Measurements from ENCODE around the gene ZBTB20.
"Not testable (repeated sequence)": the region's sequence is repeated elsewhere in the genome, so short reads cannot be mapped to it uniquely, and the experiment has no call there.

Gene ZBTB20

DNA sequence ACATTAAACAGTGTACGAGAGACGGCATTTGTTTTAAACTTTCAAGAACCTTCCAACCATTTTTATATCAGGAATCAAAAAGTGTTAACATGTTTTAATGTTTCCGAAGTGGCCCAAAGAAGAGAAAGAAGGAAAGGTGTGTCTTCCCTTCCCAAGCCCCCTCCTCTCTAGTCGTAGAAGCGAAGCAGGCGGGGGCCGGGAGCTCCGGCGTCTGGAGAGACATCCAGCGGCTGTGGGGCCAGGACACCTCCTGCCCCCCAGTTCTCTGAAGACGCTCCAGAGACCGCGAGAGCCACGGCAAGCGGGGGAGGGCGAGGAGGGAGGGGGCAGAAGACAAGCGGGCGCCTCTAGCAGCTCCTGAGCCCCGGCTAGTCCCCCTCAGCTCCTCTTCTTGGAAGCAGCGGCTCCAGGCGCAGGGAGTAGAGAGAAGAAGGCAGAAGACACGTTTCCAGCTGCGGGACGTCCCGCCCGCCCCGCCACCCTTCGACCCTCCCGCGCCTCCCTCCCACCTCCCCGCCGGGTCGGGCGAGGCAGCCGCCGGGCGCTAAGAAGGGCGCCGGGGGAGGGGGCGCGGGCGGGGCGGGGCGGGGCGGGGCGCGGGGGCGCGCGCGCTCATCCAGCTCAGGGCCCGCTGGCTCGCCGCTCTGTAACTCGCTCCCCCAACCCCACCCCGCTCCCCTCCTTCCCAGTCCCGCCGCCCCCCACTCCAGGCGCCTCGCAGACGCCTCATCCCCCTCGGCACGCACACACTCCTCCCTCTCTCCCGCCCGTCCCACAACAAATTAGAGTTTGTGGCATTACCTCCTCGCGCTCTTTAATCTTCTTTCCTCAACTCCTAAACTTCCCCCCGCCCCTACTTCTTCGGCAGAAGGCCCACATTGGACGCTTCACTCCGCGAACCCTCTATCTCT is at the start of gene ZBTB20:
Gene ZBTB20 (minus strand): TSS at position 871 of the 911 bp plus-strand sequence.
- peak; percentile 19 for DNase-seq

- DNase-seq, result no peak
Measured at GRCh38 chr3:115194476-115194875, 47.4 kb upstream of the ZBTB20 start.

- no peak for DNase-seq
Measured at GRCh38 chr3:115190747-115191146, 43.7 kb upstream of the ZBTB20 start.

DNA sequence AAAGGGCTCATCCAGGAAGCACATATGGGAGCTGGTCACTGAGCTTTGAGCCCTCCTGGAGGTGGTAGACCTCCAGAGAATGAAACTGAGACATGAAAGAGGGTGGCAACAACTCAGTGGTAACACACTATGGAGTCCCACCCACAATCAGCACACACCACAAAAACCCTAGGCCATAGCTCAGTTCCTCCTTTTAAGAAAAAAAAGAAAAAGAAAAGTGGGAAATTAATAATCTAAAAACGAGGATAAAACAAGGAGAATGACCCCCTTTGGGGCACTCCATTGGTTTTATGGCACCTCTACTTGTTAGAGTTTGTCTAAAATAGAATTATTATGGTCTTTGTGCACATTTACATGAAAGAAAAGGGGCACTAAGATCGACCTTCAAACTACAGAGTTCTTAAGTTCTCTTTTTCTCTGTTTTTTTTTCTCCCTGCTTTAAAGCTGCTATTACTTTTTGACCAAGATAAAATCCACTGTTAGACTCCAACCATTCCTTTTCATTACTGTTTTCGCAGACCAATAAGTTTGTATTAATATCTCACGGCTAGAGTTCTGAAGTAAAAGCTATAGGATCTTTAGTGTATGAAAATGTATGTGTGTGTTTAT is 40.2 kb upstream of the ZBTB20 start:
- DNase-seq, result peak; percentile 57

DNA sequence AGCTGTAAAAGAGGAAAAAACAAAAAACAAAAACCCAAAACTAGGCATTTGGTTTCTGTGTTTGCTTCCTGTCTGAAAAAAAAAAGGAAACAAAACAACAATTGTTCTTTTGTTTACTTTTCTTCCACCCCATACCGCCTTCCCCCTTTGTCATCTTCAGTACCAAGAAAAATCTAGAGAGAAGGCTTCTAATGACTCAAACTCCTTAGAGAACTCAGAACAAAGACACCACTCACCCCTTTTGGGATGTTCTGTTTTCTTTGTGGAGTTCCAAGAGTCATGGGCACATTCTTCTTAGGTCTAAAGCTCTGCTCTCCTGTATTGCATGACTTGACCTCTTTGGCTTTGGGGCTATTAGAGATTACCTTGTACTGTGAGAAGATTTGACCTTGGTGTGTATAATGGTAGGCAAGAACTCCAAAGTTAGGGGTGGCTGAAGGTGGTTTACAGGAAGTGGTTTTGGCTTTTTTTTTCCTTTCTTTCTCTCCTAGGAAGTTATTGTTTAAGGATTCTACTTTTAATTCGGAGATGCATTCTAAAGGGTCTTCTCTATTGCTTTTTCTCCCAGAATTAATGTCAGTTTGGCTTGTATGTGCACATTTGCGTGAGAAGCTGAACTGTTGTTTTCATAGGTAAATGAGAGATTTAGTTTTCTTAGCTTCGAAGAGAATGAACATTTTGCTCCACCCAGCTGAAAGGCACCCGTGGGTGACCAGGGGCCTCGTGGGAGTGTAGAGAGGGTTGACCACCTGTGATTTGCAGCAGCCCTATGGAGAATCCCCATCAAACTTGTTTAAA is 39.5 kb upstream of the ZBTB20 start:
- DNase-seq, result no peak

GRCh38 chr3:115184859-115185572 is 37.9 kb upstream of the ZBTB20 start:
- DNase-seq, result not testable (repeated sequence)

GRCh38 chr3:115178930-115179329 is 31.8 kb upstream of the ZBTB20 start:
- DNase-seq, result not testable (repeated sequence)

DNA sequence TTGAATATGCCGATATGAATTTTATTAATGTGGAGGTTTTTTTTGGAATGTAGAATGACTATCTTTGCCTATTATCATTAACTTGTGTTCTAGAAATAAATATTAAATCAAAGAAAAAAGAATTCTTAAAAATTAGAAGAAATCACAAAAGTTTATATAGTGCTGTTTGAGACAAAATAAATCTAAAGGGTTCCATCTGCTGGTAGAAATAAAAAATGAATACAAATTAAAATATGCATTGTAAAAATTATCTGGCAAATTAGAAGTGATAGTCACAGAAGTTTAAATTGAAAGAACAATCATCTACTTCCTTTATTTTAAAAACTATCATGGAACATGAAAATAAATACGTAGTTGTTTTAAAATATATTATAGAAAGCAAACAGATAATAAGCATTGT is 22.7 kb upstream of the ZBTB20 start:
- no peak for DNase-seq

DNA sequence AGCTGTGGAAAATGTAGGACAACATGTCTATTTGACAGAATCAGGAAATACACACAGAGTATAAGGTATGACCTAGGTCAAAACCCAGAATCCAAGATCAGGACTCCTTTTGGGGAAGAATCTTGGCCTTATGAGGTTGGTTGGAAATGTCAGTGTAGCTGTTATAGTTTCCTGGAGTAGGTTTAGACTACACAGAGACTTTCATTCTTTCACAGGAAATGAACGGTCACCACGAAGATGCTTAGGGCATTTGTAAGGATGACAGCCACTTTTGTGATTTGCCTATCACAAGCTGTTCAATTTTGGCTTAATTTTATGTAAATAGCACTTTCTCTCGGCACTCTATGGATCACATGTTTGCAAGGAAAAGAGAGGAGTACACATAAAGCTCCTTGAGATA is 18.6 kb upstream of the ZBTB20 start:
- no peak for DNase-seq

DNA sequence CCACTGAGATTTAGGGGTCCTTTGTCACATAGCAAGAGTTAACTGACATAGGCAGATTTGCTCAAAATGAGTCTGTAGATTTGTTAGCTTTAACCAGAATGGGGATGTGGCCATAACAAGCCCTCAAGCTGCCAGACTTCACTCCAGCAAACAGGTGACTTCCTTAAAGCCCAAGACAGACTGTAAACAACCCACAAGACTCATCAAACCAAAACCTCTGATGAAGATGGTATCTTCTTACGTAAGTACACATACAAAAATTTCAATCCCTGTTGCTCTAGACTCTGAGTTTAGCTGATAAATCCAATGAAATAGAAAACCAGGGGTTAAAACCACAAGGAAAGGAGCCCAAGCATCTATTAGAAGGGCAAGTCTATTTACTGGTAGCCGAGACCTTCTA is 18.2 kb upstream of the ZBTB20 start:
- DNase-seq, result no peak

GRCh38 chr3:115164374-115165221 is 17.5 kb upstream of the ZBTB20 start:
- no peak for DNase-seq

DNA sequence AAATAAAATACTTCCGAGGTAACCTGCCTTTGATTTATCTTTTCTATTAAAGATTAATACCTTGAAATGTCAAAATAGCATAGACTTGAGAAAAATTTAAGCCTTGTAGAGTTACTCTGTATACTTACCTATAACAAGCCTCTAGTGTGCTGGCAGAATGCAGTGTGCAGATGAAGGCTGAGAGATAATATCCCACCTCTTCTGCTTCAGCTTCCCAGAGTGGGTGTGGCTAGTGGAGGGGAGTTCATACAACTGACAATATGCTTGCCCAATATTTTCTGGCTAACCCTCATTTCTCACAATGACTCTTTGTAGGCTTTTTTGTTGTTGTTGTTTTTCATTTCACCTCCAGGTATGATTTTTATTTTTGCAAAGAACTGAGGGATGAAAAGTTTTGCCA is 15.7 kb upstream of the ZBTB20 start:
- DNase-seq, result no peak

DNA sequence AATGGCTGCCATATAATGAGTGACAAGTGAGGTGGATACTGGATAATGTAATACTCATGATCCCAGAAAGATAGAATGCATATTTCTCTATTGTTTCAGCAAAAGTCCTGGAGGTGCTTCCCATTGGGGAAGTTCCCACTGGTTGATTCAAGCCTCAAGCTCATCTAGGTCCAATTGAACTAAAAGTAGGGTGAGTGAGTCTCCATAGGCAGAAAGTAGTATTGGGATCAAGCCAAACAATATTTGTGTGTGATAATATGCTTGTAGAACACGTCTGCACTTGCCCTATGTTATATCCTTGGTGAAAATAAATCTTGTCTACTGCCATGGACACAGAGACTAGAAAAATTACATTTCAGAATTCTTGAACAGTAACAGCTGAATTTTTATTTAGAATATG is 14.8 kb upstream of the ZBTB20 start:
- DNase-seq, result no peak

DNA sequence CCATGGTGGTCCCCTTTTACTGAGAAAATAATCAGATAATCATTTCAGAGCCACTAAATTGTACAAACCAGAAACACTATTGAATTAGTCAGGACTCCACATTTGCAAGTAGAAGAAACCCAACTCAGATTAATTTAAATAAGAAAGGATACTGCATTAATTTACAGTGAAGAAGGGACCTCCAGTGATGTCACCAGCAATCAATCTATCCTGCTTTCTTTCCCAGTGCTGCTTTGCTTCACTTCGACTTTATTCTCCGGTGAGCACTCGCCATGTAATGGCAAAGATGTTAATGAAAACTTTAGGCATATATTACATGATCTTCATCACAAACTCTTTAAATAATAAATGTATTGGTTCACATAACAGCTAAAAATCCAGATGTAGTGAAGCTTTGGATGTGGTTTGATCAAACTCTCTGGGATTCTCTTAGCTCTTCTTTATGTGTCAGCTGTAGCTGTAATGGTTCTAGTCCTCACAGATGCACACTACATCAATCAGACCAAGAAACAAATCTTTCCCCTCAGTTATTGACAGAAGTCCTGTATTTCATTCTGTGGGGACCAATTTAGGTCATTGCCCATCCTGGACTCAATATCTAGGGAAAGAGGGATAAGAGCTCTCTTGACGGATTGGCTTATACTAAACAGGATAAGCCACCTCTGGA is 14.2 kb upstream of the ZBTB20 start:
- no peak for DNase-seq

DNA sequence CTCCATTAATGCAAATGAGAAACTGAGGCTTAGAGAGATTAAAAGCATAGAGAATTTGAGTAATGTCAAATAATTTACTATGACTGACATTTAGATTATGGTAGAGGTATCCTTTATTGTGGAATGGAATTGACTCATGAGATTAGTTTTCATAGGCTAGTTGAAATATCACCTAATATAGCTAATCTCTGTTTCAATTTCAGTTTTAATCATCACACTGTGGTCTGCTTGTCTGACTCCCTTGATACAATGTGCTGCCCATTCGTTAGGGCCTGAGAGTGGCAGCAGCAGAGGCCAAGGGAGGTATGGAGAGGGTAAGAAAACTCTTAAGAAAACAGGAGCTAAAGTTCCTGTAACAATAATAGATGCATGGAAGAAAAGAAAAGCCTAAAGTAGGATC is 13.2 kb upstream of the ZBTB20 start:
- DNase-seq, result no peak

GRCh38 chr3:115156046-115156654 is 9.1 kb upstream of the ZBTB20 start:
- DNase-seq, result no peak

- DNase-seq, result no peak
Measured at GRCh38 chr3:115154611-115155010, 7.5 kb upstream of the ZBTB20 start.

GRCh38 chr3:115151921-115152320 is 4.8 kb upstream of the ZBTB20 start:
- DNase-seq, result no peak

DNA sequence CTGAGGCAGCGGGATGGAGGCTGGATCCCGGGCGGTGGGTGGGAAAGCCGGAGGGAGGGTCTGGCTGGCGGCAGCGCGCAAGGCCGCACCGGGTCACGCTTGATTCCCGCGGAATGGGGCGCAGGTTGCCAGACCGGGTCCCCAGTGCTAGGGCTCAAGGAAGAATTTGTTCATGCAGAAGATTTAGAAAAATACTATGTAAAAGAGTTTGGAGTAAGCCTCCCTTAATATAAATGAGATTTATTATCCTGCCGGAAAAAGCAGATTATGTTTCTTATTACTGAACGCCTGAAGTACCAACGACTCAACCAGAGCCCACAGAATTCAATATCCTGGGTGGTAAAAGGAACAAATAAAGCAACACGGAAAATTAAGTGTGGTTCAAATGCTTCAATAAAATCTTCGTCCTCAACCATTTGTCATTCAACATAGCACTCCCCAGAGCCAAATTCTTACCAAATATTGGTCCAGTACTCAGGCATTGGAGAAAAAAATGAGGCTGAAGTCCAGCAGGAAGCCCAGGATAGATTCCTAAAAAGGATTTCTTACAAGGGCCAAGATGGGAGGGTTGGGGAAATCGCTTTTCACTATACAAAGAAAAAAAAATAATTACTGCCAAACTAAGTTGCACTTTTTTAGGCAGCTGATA is 1.2 kb upstream of the ZBTB20 start:
- DNase-seq, result no peak
